Neutrophil (primary cell): ENCODE results near the gene CCDC3.

Source experiments
- H3K27ac ChIP-seq: fragments of 200-600 bp; sonication (generic); 2 replicates; pipeline ENCODE4 v1.5.1; 2016; ENCODE audit warnings: mild to moderate bottlenecking, moderate library complexity
- H3K27me3 ChIP-seq: fragments of 200-600 bp; sonication (generic); 2 replicates; pipeline ENCODE4 v1.6.0; 2016; ENCODE audit warnings: mild to moderate bottlenecking
- H3K36me3 ChIP-seq: fragments of 200-600 bp; sonication (generic); 2 replicates; pipeline ENCODE4 v1.5.1; 2017
- H3K4me1 ChIP-seq, 2 experiments: fragments of 200-600 bp in 1 of 2; sonication (generic) in 1 of 2; 1 replicate in 1 of 2; 2 replicates in 1 of 2; pipeline versions ENCODE4 v1.5.1 to v1.6.1; 2013 to 2016; ENCODE audit warnings: low read depth in 1 of 2, low read length in 1 of 2, mild to moderate bottlenecking in 1 of 2, moderate library complexity in 1 of 2; ENCODE audit not compliant: control insufficient read depth in 1 of 2, insufficient read depth in 1 of 2
- H3K4me3 ChIP-seq, 2 experiments: fragments of 200-600 bp in 1 of 2; sonication (generic) in 1 of 2; 1 replicate in 1 of 2; 2 replicates in 1 of 2; pipeline ENCODE4 v1.5.1; 2013 to 2016; ENCODE audit warnings: low read depth in 1 of 2, low read length in 1 of 2, mild to moderate bottlenecking in 1 of 2, moderate library complexity in 1 of 2
- H3K9me3 ChIP-seq: fragments of 200-600 bp; sonication (generic); 2 replicates; pipeline ENCODE4 v1.5.1; 2016
- CTCF ChIP-seq: fragments of 200-600 bp; sonication (generic); IDR thresholded peaks from 2 replicates; pipeline ENCODE4 v1.5.1; 2016; ENCODE audit warnings: antibody characterized with exemption

The CCDC3 gene

GRCh38 chr10:12975906-12976305 is 25.6 kb downstream of the CCDC3 start:
- Histone ChIP-seq H3K4me1 (no peaks in the 10 kb centered on the region), H3K27ac (no peak overlapping the region), H3K9me3 (no peaks in the 10 kb centered on the region), H3K36me3 (no peaks in the 10 kb centered on the region), H3K27me3 (no peaks in the 10 kb centered on the region), H3K4me3 (no peak overlapping the region)
- TF ChIP-seq CTCF = no peak

- no peak overlapping the region for H3K27ac ChIP-seq
- H3K27me3 ChIP-seq = no peaks in the 10 kb centered on the region
- no peak overlapping the region for H3K4me3 ChIP-seq
- H3K9me3 ChIP-seq = no peaks in the 10 kb centered on the region
- no peaks in the 10 kb centered on the region for H3K4me1 ChIP-seq
- H3K36me3 ChIP-seq = no peaks in the 10 kb centered on the region
- TF ChIP-seq CTCF = no peak
Measured at GRCh38 chr10:12975266-12975665, 26.2 kb downstream of the CCDC3 start.

GRCh38 chr10:12974491-12975199 is 26.9 kb downstream of the CCDC3 start:
- no peak for TF ChIP-seq CTCF
- no peaks in the 10 kb centered on the region for H3K9me3 ChIP-seq
- no peaks in the 10 kb centered on the region for H3K4me1 ChIP-seq

GRCh38 chr10:12974078-12974477 is 27.4 kb downstream of the CCDC3 start:
- Histone ChIP-seq H3K9me3 (no peaks in the 10 kb centered on the region), H3K4me1 (no peaks in the 10 kb centered on the region), H3K4me3 (no peak overlapping the region), H3K27ac (no peak overlapping the region), H3K27me3 (no peaks in the 10 kb centered on the region), H3K36me3 (no peaks in the 10 kb centered on the region)
- no peak for TF ChIP-seq CTCF

More at GRCh38 chr10:12974491-12975199, 26.9 kb downstream of the CCDC3 start:
- no peak overlapping the region for H3K4me3 ChIP-seq
- H3K27me3 ChIP-seq = no peaks in the 10 kb centered on the region
- no peaks in the 10 kb centered on the region for H3K36me3 ChIP-seq
- no peak overlapping the region for H3K27ac ChIP-seq

GRCh38 chr10:12973149-12973718 is 28.3 kb downstream of the CCDC3 start:
- H3K9me3 ChIP-seq = no peaks in the 10 kb centered on the region
- H3K36me3 ChIP-seq = no peaks in the 10 kb centered on the region
- H3K27ac ChIP-seq = no peak overlapping the region
- no peak for TF ChIP-seq CTCF
- no peak overlapping the region for H3K4me3 ChIP-seq
- H3K4me1 ChIP-seq = no peaks in the 10 kb centered on the region
- H3K27me3 ChIP-seq = no peaks in the 10 kb centered on the region
